ENCODE data around the gene ARFGAP3. TPM values are rescaled to one million over a fixed set of nuclear protein-coding genes. Genes with fewer than 3 reads are reported as not detected.

The ARFGAP3 gene
- polyA plus RNA-seq, 2 of the 4 experiments (the other 2 are of a cell fraction): 19.1 to 39.0 TPM

- H3K4me2 ChIP-seq: no peak overlapping the region
- CTCF ChIA-PET: interaction anchor here (0.5 kb wide), 1 partner anchor 18 kb away, joined by 3 read pairs; no protein-coding TSS in a partner anchor
- POLR2A ChIA-PET: no interaction called here
- WGBS (ENCODE audit: missing lambda C conversion rate): 72% methylated on average over 5 of the region's 5 CpGs
- ATAC-seq (no peak), DNase-seq (ENCODE audit: low read depth in 1 of 2, low spot score in 1 of 2) (no peak), FAIRE-seq (no peak)
- no peaks in the 10 kb centered on the region for H3K4me1 ChIP-seq
- TF ChIP-seq, protein P1, sequence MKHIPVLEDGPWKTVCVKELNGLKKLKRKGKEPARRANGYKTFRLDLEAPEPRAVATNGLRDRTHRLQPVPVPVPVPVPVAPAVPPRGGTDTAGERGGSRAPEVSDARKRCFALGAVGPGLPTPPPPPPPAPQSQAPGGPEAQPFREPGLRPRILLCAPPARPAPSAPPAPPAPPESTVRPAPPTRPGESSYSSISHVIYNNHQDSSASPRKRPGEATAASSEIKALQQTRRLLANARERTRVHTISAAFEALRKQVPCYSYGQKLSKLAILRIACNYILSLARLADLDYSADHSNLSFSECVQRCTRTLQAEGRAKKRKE (CRISPR knock-in tag; IDR thresholded peaks at IDR 0.05; ENCODE audit: low read depth): no peak
- TF ChIP-seq CEBPB (IDR thresholded peaks at IDR 0.05) (no peak), HDAC2 (IDR thresholded peaks at IDR 0.05) (no peak), POLR2AphosphoS2 (conservative IDR thresholded peaks at IDR 0.05; ENCODE audit: low read length) (no peak), HOXA7 (CRISPR knock-in tag; IDR thresholded peaks at IDR 0.05) (no peak), KDM1A (IDR thresholded peaks at IDR 0.05; ENCODE audit: low read depth) (no peak), RFX5 (IDR thresholded peaks at IDR 0.05) (no peak), JUN (IDR thresholded peaks at IDR 0.05) (no peak), ZC3H11A (IDR thresholded peaks at IDR 0.05) (no peak), USF2 (IDR thresholded peaks at IDR 0.05) (no peak), SMC3 (IDR thresholded peaks at IDR 0.05) (no peak), ZFP36 (IDR thresholded peaks at IDR 0.05; ENCODE audit: borderline replicate concordance, partially characterized antibody) (no peak), ZSCAN20 (CRISPR knock-in tag; IDR thresholded peaks at IDR 0.05) (no peak)
- TF ChIP-seq, protein P2, sequence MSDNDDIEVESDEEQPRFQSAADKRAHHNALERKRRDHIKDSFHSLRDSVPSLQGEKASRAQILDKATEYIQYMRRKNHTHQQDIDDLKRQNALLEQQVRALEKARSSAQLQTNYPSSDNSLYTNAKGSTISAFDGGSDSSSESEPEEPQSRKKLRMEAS (IDR thresholded peaks at IDR 0.05): no peak
- no peak overlapping the region for H3K27ac ChIP-seq
- no peaks in the 10 kb centered on the region for H3K9me3 ChIP-seq
- H3K4me3 ChIP-seq: no peak overlapping the region
Observed at GRCh38 chr22:42797011-42797410, 60.1 kb downstream of the ARFGAP3 start.

GRCh38 chr22:42796081-42796480 lies 61.0 kb downstream of the ARFGAP3 start:
- DNase-seq (ENCODE audit: low read depth in 1 of 2, low spot score in 1 of 2): no peak
- POLR2A ChIA-PET: no interaction called here
- Histone ChIP-seq H3K4me3 (no peak overlapping the region), H3K27ac (no peak overlapping the region), H3K9me3 (no peaks in the 10 kb centered on the region), H3K4me2 (no peak overlapping the region), H3K4me1 (no peaks in the 10 kb centered on the region; the same call in 2 of the 3 replicates)
- FAIRE-seq: no peak
- 82% methylated on average over 11 of the region's 12 CpGs for WGBS (ENCODE audit: missing lambda C conversion rate)
- no peak for ATAC-seq
- CTCF ChIA-PET: interaction anchor here (1.3 kb wide), 1 partner anchor 174 kb away, joined by 4 read pairs; no protein-coding TSS in a partner anchor
- TF ChIP-seq BHLHE40 (IDR thresholded peaks at IDR 0.05; ENCODE audit: low read depth, low read length) (no peak), RCOR1 (IDR thresholded peaks at IDR 0.05; ENCODE audit: low read depth, low read length) (no peak), EP300 (IDR thresholded peaks at IDR 0.05) (no peak), USF2 (IDR thresholded peaks at IDR 0.05) (no peak), HDAC2 (IDR thresholded peaks at IDR 0.05) (no peak), HEYL (CRISPR knock-in tag; IDR thresholded peaks at IDR 0.05) (no peak), MAZ (IDR thresholded peaks at IDR 0.05; ENCODE audit: borderline replicate concordance, low read depth, low read length) (no peak), CHD2 (IDR thresholded peaks at IDR 0.05; ENCODE audit: low read length, partially characterized antibody) (no peak), MAFK (IDR thresholded peaks at IDR 0.05; ENCODE audit: partially characterized antibody) (no peak), HOXA7 (CRISPR knock-in tag; IDR thresholded peaks at IDR 0.05) (no peak), NR3C1 (IDR thresholded peaks at IDR 0.05) (no peak), BCL3 (IDR thresholded peaks at IDR 0.05) (no peak), RNF2 (IDR thresholded peaks at IDR 0.05; ENCODE audit: borderline replicate concordance, low read depth) (no peak), KDM5A (IDR thresholded peaks at IDR 0.05) (no peak), HOXB5 (CRISPR knock-in tag; IDR thresholded peaks at IDR 0.05) (no peak)
- TF ChIP-seq, protein P3, sequence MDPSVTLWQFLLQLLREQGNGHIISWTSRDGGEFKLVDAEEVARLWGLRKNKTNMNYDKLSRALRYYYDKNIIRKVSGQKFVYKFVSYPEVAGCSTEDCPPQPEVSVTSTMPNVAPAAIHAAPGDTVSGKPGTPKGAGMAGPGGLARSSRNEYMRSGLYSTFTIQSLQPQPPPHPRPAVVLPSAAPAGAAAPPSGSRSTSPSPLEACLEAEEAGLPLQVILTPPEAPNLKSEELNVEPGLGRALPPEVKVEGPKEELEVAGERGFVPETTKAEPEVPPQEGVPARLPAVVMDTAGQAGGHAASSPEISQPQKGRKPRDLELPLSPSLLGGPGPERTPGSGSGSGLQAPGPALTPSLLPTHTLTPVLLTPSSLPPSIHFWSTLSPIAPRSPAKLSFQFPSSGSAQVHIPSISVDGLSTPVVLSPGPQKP (IDR thresholded peaks at IDR 0.05; ENCODE audit: low read depth, low read length): no peak
